KMS-11 (cell line): ENCODE results near the gene ADRA2C.

Experiments used
- H2AFZ ChIP-seq: fragments of 200-600 bp; sonication (generic); 2 replicates; pipeline ENCODE4 v1.6.1; 2016; ENCODE audit warnings: antibody characterized with exemption, mixed run types, low read depth
- H3K27ac ChIP-seq: fragments of 200-600 bp; sonication (generic); 2 replicates; pipeline ENCODE4 v1.6.1; 2016; ENCODE audit warnings: mild to moderate bottlenecking, mixed run types
- H3K27me3 ChIP-seq: fragments of 200-600 bp; sonication (generic); 2 replicates; pipeline ENCODE4 v1.6.1; 2017; ENCODE audit warnings: mild to moderate bottlenecking, low read depth, mixed run types, moderate library complexity; ENCODE audit not compliant: insufficient read depth
- H3K36me3 ChIP-seq: fragments of 200-600 bp; sonication (generic); 2 replicates; pipeline ENCODE4 v1.6.1; 2017; ENCODE audit warnings: mild to moderate bottlenecking, mixed run types; ENCODE audit not compliant: insufficient read depth
- H3K4me1 ChIP-seq: fragments of 200-600 bp; sonication (generic); 2 replicates; pipeline ENCODE4 v1.6.1; 2016; ENCODE audit warnings: mild to moderate bottlenecking, low read depth, mixed run types; ENCODE audit not compliant: poor library complexity, severe bottlenecking
- H3K4me2 ChIP-seq: fragments of 200-600 bp; sonication (generic); 2 replicates; pipeline ENCODE4 v1.7.0; 2016; ENCODE audit warnings: mild to moderate bottlenecking, mixed run types
- H3K4me3 ChIP-seq: fragments of 200-600 bp; sonication (generic); IDR thresholded peaks from 2 replicates; pipeline ENCODE4 v1.6.1; 2017; ENCODE audit warnings: low read depth, low read length, mixed read lengths; ENCODE audit not compliant: insufficient read depth
- H3K79me2 ChIP-seq: fragments of 200-600 bp; sonication (generic); 2 replicates; pipeline ENCODE4 v1.6.1; 2016; ENCODE audit warnings: low read depth, mixed run types; ENCODE audit not compliant: insufficient read depth
- H3K9ac ChIP-seq: fragments of 200-600 bp; sonication (generic); 2 replicates; pipeline ENCODE4 v1.6.1; 2016; ENCODE audit warnings: mild to moderate bottlenecking, mixed run types
- H4K20me1 ChIP-seq: fragments of 200-600 bp; sonication (generic); 2 replicates; pipeline ENCODE4 v1.6.1; 2016; ENCODE audit warnings: mild to moderate bottlenecking, mixed run types; ENCODE audit not compliant: insufficient read depth
- CTCF ChIP-seq: fragments of 200-600 bp; sonication (generic); conservative IDR thresholded peaks from 2 replicates; pipeline ENCODE4 v1.6.1; 2017; ENCODE audit warnings: low read depth, mild to moderate bottlenecking, antibody characterized with exemption, low read length, moderate library complexity, mixed read lengths

Gene ADRA2C

GRCh38 chr4:3725936-3726870, 40.0 kb upstream of the ADRA2C start:
- no peak overlapping the region for H3K27ac ChIP-seq
- no peak overlapping the region for H3K9ac ChIP-seq
- no peaks in the 10 kb centered on the region for H3K4me1 ChIP-seq
- no peaks in the 10 kb centered on the region for H4K20me1 ChIP-seq
- no peaks in the 10 kb centered on the region for H3K79me2 ChIP-seq
- no peaks in the 10 kb centered on the region for H3K36me3 ChIP-seq
- no peak for TF ChIP-seq CTCF
- no peak overlapping the region for H3K4me3 ChIP-seq
- no peak overlapping the region for H2AFZ ChIP-seq
- H3K4me2 ChIP-seq, result no peak overlapping the region
- peaks cover 18% of the 10 kb centered on the region; the same call in 1 of the 2 replicates for H3K27me3 ChIP-seq

- Histone ChIP-seq H3K27ac (no peak overlapping the region), H3K36me3 (no peaks in the 10 kb centered on the region), H3K9ac (no peak overlapping the region), H4K20me1 (no peaks in the 10 kb centered on the region), H3K79me2 (no peaks in the 10 kb centered on the region), H3K4me3 (no peak overlapping the region), H2AFZ (no peak overlapping the region), H3K27me3 (peaks cover 22% of the 10 kb centered on the region; the same call in 1 of the 2 replicates), H3K4me2 (no peak overlapping the region), H3K4me1 (no peaks in the 10 kb centered on the region)
- TF ChIP-seq CTCF, result no peak
Observed at GRCh38 chr4:3727847-3728469, 38.2 kb upstream of the ADRA2C start.

- no peak overlapping the region for H3K4me3 ChIP-seq
- H3K27me3 ChIP-seq, result peaks cover 22% of the 10 kb centered on the region; the same call in 1 of the 2 replicates
- H3K9ac ChIP-seq, result no peak overlapping the region
- H3K36me3 ChIP-seq, result no peaks in the 10 kb centered on the region
- no peak overlapping the region for H2AFZ ChIP-seq
- H3K79me2 ChIP-seq, result no peaks in the 10 kb centered on the region
- H4K20me1 ChIP-seq, result no peaks in the 10 kb centered on the region
- no peaks in the 10 kb centered on the region for H3K4me1 ChIP-seq
- H3K4me2 ChIP-seq, result no peak overlapping the region
- no peak overlapping the region for H3K27ac ChIP-seq
- no peak for TF ChIP-seq CTCF
Observed at GRCh38 chr4:3729188-3729881, 36.9 kb upstream of the ADRA2C start.

GRCh38 chr4:3729882-3730226, 36.3 kb upstream of the ADRA2C start:
- no peak overlapping the region for H2AFZ ChIP-seq
- no peaks in the 10 kb centered on the region for H3K36me3 ChIP-seq
- peaks cover 22% of the 10 kb centered on the region; the same call in 1 of the 2 replicates for H3K27me3 ChIP-seq
- H3K9ac ChIP-seq, result no peak overlapping the region
- no peaks in the 10 kb centered on the region for H4K20me1 ChIP-seq
- no peak overlapping the region for H3K4me2 ChIP-seq
- no peaks in the 10 kb centered on the region for H3K79me2 ChIP-seq
- no peak overlapping the region for H3K4me3 ChIP-seq
- H3K4me1 ChIP-seq, result no peaks in the 10 kb centered on the region
- H3K27ac ChIP-seq, result no peak overlapping the region
- no peak for TF ChIP-seq CTCF
